Activated T-cell treated with anti-CD3 and anti-CD28 coated beads, Interleukin-2, amount 50 U/mL, for 48 hours (primary cell): Measurements from ENCODE around the gene PHACTR3.

ENCODE experiments used
- DNase-seq, 2 experiments: peaks; one replicate each; pipeline ENCODE4 v3.0.0-alpha.2; 2020

PHACTR3 gene

GRCh38 chr20:59673998-59674445 lies 69.7 kb downstream of the PHACTR3 start:
- DNase-seq, result no peak

GRCh38 chr20:59676126-59676850 lies 71.9 kb downstream of the PHACTR3 start:
- DNase-seq, result no peak

- no peak for DNase-seq
Measured at GRCh38 chr20:59676851-59677182, 72.5 kb downstream of the PHACTR3 start.

- no peak for DNase-seq
Measured at GRCh38 chr20:59677586-59677985, 73.2 kb downstream of the PHACTR3 start.

- no peak for DNase-seq
Measured at GRCh38 chr20:59678288-59678687, 73.9 kb downstream of the PHACTR3 start.

GRCh38 chr20:59678951-59679350 lies 74.6 kb downstream of the PHACTR3 start:
- DNase-seq, result no peak

GRCh38 chr20:59680148-59680650 lies 75.9 kb downstream of the PHACTR3 start:
- no peak for DNase-seq

- DNase-seq, result no peak
Measured at GRCh38 chr20:59680852-59681251, 76.5 kb downstream of the PHACTR3 start.

- no peak for DNase-seq
Measured at GRCh38 chr20:59682603-59683002, 78.3 kb downstream of the PHACTR3 start.

- no peak for DNase-seq
Measured at GRCh38 chr20:59683181-59683580, 78.8 kb downstream of the PHACTR3 start.

- no peak for DNase-seq
Measured at GRCh38 chr20:59684685-59685242, 80.4 kb downstream of the PHACTR3 start.

- no peak for DNase-seq
Measured at GRCh38 chr20:59686404-59687346, 82.3 kb downstream of the PHACTR3 start.

- no peak for DNase-seq
Measured at GRCh38 chr20:59688356-59688755, 84.0 kb downstream of the PHACTR3 start.

GRCh38 chr20:59688999-59689398 lies 84.7 kb downstream of the PHACTR3 start:
- no peak for DNase-seq

GRCh38 chr20:59690101-59690500 lies 85.8 kb downstream of the PHACTR3 start:
- no peak for DNase-seq

- no peak for DNase-seq
Measured at GRCh38 chr20:59690976-59691375, 86.6 kb downstream of the PHACTR3 start.

- DNase-seq, result no peak
Measured at GRCh38 chr20:59692139-59692538, 87.8 kb downstream of the PHACTR3 start.

GRCh38 chr20:59693587-59693986 lies 89.2 kb downstream of the PHACTR3 start:
- no peak for DNase-seq

GRCh38 chr20:59696476-59696875 lies 92.1 kb downstream of the PHACTR3 start:
- no peak for DNase-seq

GRCh38 chr20:59697068-59697467 lies 92.7 kb downstream of the PHACTR3 start:
- no peak for DNase-seq

- no peak for DNase-seq
Measured at GRCh38 chr20:59698598-59698997, 94.3 kb downstream of the PHACTR3 start.

- no peak for DNase-seq
Measured at GRCh38 chr20:59701236-59701635, 96.9 kb downstream of the PHACTR3 start.

- DNase-seq, result no peak
Measured at GRCh38 chr20:59703046-59703445, 98.7 kb downstream of the PHACTR3 start.
